Loucy (cell line): ENCODE measurements around the gene BIN1.

ENCODE experiments used
- H2AFZ ChIP-seq: fragments of 200-600 bp; sonication (generic); 2 replicates; pipeline ENCODE4 v1.6.0; 2016; ENCODE audit warnings: antibody characterized with exemption, mild to moderate bottlenecking, low read length, moderate library complexity
- H3F3A ChIP-seq: fragments of 200-600 bp; 2 replicates; pipeline ENCODE4 v1.6.0; 2016; ENCODE audit warnings: antibody characterized with exemption, low read depth, mild to moderate bottlenecking
- H3K27me3 ChIP-seq: fragments of 200-600 bp; sonication (generic); 2 replicates; pipeline ENCODE4 v1.6.1; 2014; ENCODE audit warnings: low read length, mild to moderate bottlenecking; ENCODE audit not compliant: insufficient read depth, poor library complexity, severe bottlenecking
- H3K36me3 ChIP-seq: fragments of 200-600 bp; sonication (generic); 2 replicates; pipeline ENCODE4 v1.6.1; 2016; ENCODE audit warnings: low read length; ENCODE audit not compliant: insufficient read depth
- H3K4me1 ChIP-seq: fragments of 200-600 bp; sonication (generic); 2 replicates; pipeline ENCODE4 v1.5.1; 2014; ENCODE audit warnings: low read length, mild to moderate bottlenecking; ENCODE audit not compliant: insufficient read depth, poor library complexity, severe bottlenecking
- H3K4me2 ChIP-seq: fragments of 200-600 bp; sonication (generic); 2 replicates; pipeline ENCODE4 v1.6.0; 2014; ENCODE audit warnings: antibody characterized with exemption, low read length, low read depth, mild to moderate bottlenecking; ENCODE audit not compliant: poor library complexity, severe bottlenecking
- H3K4me3 ChIP-seq: fragments of 200-600 bp; sonication (generic); 2 replicates; pipeline ENCODE4 v1.5.1; 2014; ENCODE audit warnings: low read length, mild to moderate bottlenecking, mixed read lengths; ENCODE audit not compliant: poor library complexity, severe bottlenecking
- H3K79me2 ChIP-seq: fragments of 200-600 bp; sonication (generic); 2 replicates; pipeline ENCODE4 v1.6.1; 2014; ENCODE audit warnings: low read length; ENCODE audit not compliant: insufficient read depth
- H3K9ac ChIP-seq: fragments of 200-600 bp; sonication (generic); 2 replicates; pipeline ENCODE4 v1.6.0; 2014; ENCODE audit warnings: mild to moderate bottlenecking, low read depth, low read length, moderate library complexity; ENCODE audit not compliant: poor library complexity, severe bottlenecking
- H3K9me2 ChIP-seq: fragments of 200-600 bp; sonication (generic); replicated peaks from 2 replicates; pipeline ENCODE4 v1.6.1; 2016; ENCODE audit warnings: low read depth, low read length, mixed read lengths
- H3K9me3 ChIP-seq: fragments of 200-600 bp; sonication (generic); 2 replicates; pipeline ENCODE4 v1.6.1; 2014; ENCODE audit warnings: mild to moderate bottlenecking, antibody characterized with exemption, low read length, low read depth; ENCODE audit not compliant: insufficient read depth
- H4K20me1 ChIP-seq: fragments of 200-600 bp; sonication (generic); 2 replicates; pipeline ENCODE4 v1.6.0; 2014; ENCODE audit warnings: antibody characterized with exemption, low read length, mild to moderate bottlenecking; ENCODE audit not compliant: insufficient read depth, poor library complexity, severe bottlenecking
- EZH2phosphoT487 ChIP-seq: fragments of 200-600 bp; IDR thresholded peaks from 2 replicates; pipeline ENCODE4 v1.6.1; 2018; ENCODE audit warnings: antibody characterized with exemption, mild to moderate bottlenecking, moderate library complexity, borderline replicate concordance
- TF ChIP-seq, protein P1 (sequence below): fragments of 200-600 bp; sonication (generic); conservative IDR thresholded peaks from 2 replicates; pipeline ENCODE4 v1.5.1; 2014; ENCODE audit warnings: mild to moderate bottlenecking, antibody characterized with exemption, low read length

Gene BIN1

DNA sequence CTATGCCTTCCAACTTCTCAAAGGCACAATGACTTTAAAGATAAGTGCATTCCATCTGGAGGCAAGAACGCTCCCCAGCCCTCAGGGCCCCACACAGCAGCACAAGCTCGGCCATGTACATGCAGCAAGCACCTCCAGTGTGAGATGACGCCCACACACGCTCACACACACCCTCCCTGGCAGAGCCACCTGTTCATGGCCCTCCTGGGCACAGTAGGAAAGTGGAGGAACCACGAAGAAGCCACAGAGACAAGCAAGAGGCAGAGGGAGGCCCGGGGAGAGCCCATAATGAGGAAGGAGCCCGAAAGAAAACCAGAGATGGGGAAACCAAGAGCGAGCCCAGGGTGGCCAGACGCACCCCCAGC lies 21.7 kb downstream of the BIN1 start:
- no peaks in the 10 kb centered on the region for H3K79me2 ChIP-seq
- no peak overlapping the region; the same call in 1 of the 2 replicates for H2AFZ ChIP-seq
- H4K20me1 ChIP-seq = no peaks in the 10 kb centered on the region
- H3K9ac ChIP-seq = no peak overlapping the region
- H3K4me3 ChIP-seq = no peak overlapping the region
- H3K27me3 ChIP-seq = no peaks in the 10 kb centered on the region
- no peak overlapping the region for H3K4me2 ChIP-seq
- no peaks in the 10 kb centered on the region for H3K36me3 ChIP-seq
- no peaks in the 10 kb centered on the region for H3K4me1 ChIP-seq
- no peak for TF ChIP-seq EZH2phosphoT487
- TF ChIP-seq, protein P1, sequence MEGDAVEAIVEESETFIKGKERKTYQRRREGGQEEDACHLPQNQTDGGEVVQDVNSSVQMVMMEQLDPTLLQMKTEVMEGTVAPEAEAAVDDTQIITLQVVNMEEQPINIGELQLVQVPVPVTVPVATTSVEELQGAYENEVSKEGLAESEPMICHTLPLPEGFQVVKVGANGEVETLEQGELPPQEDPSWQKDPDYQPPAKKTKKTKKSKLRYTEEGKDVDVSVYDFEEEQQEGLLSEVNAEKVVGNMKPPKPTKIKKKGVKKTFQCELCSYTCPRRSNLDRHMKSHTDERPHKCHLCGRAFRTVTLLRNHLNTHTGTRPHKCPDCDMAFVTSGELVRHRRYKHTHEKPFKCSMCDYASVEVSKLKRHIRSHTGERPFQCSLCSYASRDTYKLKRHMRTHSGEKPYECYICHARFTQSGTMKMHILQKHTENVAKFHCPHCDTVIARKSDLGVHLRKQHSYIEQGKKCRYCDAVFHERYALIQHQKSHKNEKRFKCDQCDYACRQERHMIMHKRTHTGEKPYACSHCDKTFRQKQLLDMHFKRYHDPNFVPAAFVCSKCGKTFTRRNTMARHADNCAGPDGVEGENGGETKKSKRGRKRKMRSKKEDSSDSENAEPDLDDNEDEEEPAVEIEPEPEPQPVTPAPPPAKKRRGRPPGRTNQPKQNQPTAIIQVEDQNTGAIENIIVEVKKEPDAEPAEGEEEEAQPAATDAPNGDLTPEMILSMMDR = no peak
- H3K9me3 ChIP-seq = no peaks in the 10 kb centered on the region
- no peaks in the 10 kb centered on the region for H3F3A ChIP-seq
- no peaks in the 10 kb centered on the region for H3K9me2 ChIP-seq

DNA sequence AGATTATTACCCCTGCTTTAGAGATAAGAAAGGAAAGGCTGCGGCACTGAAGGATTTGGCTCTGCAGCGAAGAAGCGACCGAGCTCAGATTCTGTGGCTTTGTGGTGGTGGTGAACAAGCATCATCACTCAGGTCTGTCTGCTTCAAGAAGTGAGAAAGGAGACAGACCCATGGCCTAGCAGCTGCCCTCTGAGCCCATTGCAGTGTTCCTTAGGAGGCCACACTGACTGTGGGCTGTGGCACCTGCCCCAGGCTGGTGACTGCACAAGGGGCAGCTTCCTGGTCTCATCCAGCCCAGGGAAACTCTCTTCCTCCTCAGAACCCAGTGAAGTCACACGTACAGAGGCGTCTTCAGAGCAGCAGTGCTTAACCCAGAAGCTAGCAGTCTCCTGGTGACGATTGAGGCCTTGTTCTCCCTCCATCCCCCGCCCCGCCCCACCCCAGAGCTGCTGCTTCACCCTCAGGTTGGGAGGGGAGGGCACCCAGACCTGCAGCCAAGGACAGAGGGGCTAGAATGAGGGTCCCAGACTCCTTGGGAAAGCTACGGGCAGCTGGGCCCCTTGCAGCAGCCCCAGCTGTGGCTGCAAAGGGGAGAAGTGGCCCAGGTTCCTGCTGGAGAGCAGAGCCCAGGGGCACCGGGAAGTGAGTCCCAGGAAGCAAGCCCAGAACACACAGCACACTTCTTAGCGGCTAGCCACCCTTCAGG lies 22.2 kb downstream of the BIN1 start:
- no peaks in the 10 kb centered on the region for H3K9me2 ChIP-seq
- no peaks in the 10 kb centered on the region for H3F3A ChIP-seq
- no peaks in the 10 kb centered on the region for H3K79me2 ChIP-seq
- no peak overlapping the region for H3K4me2 ChIP-seq
- no peaks in the 10 kb centered on the region for H3K36me3 ChIP-seq
- TF ChIP-seq, protein P1 = no peak
- no peak for TF ChIP-seq EZH2phosphoT487
- no peak overlapping the region; the same call in 1 of the 2 replicates for H2AFZ ChIP-seq
- no peak overlapping the region for H3K4me3 ChIP-seq
- H3K9me3 ChIP-seq = no peaks in the 10 kb centered on the region
- no peaks in the 10 kb centered on the region for H3K4me1 ChIP-seq
- H3K9ac ChIP-seq = no peak overlapping the region
- H4K20me1 ChIP-seq = no peaks in the 10 kb centered on the region
- no peaks in the 10 kb centered on the region for H3K27me3 ChIP-seq

DNA sequence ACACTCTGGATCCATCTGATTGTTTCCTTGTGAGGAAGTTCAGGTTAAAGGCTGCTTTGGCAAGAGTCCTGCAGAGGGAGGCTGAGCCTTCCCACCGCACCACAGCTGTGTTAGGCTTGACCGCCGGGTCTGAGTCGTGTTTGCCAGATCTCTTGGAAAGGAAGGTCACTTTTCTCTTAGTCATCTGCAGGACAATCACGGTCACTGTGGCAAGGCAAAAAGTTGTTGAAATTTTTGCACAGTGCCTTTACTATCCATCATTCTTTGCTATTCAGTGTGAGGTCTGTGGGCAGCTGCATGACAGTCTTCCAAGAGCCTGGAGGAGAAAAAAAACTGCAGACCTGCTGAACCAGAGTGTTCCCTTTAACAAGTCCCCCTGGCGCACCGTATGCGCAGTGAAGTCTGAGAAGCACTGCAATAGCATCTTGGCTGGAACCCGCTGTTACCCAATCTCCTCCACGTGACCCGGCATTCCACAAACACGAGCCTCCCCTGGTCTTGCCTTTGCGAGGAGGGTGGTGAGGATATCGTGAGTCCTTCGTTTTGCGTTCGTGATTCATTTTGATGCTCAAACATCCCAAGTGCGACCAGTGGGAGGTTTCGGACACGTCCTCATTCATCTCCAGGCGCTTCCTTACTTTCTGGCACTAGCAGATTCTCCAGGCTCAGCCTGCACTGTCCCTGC lies 23.0 kb downstream of the BIN1 start:
- no peaks in the 10 kb centered on the region for H3K27me3 ChIP-seq
- H4K20me1 ChIP-seq = no peaks in the 10 kb centered on the region
- no peaks in the 10 kb centered on the region for H3K79me2 ChIP-seq
- H3K9ac ChIP-seq = no peak overlapping the region
- no peaks in the 10 kb centered on the region for H3F3A ChIP-seq
- no peaks in the 10 kb centered on the region for H3K4me1 ChIP-seq
- no peaks in the 10 kb centered on the region for H3K9me3 ChIP-seq
- no peak overlapping the region for H2AFZ ChIP-seq
- no peak for TF ChIP-seq EZH2phosphoT487
- TF ChIP-seq, protein P1 = no peak
- no peak overlapping the region for H3K4me3 ChIP-seq
- no peaks in the 10 kb centered on the region for H3K36me3 ChIP-seq
- H3K9me2 ChIP-seq = no peaks in the 10 kb centered on the region
- no peak overlapping the region for H3K4me2 ChIP-seq
